GM21423 (cell line): ENCODE measurements around the gene E2F3.

Experiments used
- ATAC-seq: cut with Tn5 transposase; IDR thresholded peaks from one replicate; pipeline ENCODE4 v1.9.1; 2021; ENCODE audit warnings: mild to moderate bottlenecking, moderate library complexity; ENCODE audit not compliant: unreplicated experiment

E2F3 gene

GRCh38 chr6:20402092-20402341, 338 bp downstream of the E2F3 start:
- ATAC-seq = no peak

- no peak for ATAC-seq
Observed at GRCh38 chr6:20402342-20403069, 827 bp downstream of the E2F3 start.

GRCh38 chr6:20403070-20403765, 1.5 kb downstream of the E2F3 start:
- ATAC-seq = peak; percentile 52

- no peak for ATAC-seq
Observed at GRCh38 chr6:20403766-20404640, 2.3 kb downstream of the E2F3 start.

GRCh38 chr6:20404641-20405032, 3.0 kb downstream of the E2F3 start:
- ATAC-seq = peak; percentile 23

GRCh38 chr6:20408851-20409250, 7.2 kb downstream of the E2F3 start:
- ATAC-seq = no peak

GRCh38 chr6:20409427-20409971, 7.8 kb downstream of the E2F3 start:
- ATAC-seq = peak; percentile 92

GRCh38 chr6:20411544-20411943, 9.9 kb downstream of the E2F3 start:
- ATAC-seq = no peak

- ATAC-seq = no peak
Observed at GRCh38 chr6:20411953-20412681, 10.4 kb downstream of the E2F3 start.

- ATAC-seq = no peak
Observed at GRCh38 chr6:20412682-20413073, 11.0 kb downstream of the E2F3 start.

GRCh38 chr6:20413826-20414225, 12.1 kb downstream of the E2F3 start:
- ATAC-seq = no peak

GRCh38 chr6:20414711-20415110, 13.0 kb downstream of the E2F3 start:
- no peak for ATAC-seq

- ATAC-seq = no peak
Observed at GRCh38 chr6:20415304-20415703, 13.6 kb downstream of the E2F3 start.

GRCh38 chr6:20415712-20416454, 14.2 kb downstream of the E2F3 start:
- ATAC-seq = no peak

- no peak for ATAC-seq
Observed at GRCh38 chr6:20416567-20417345, 15.1 kb downstream of the E2F3 start.

- ATAC-seq = peak; percentile 70
Observed at GRCh38 chr6:20417819-20418218, 16.1 kb downstream of the E2F3 start.

- no peak for ATAC-seq
Observed at GRCh38 chr6:20426177-20427082, 24.8 kb downstream of the E2F3 start.

GRCh38 chr6:20427856-20428255, 26.2 kb downstream of the E2F3 start:
- peak; percentile 92 for ATAC-seq
